NB4 (cell line): ENCODE results near the gene TRERF1.

ENCODE experiments used
- DNase-seq: peaks from one replicate; pipeline ENCODE4 v3.0.0; 2010; ENCODE audit warnings: low read depth
- H3K4me3 ChIP-seq: one replicate; pipeline ENCODE4 v1.5.1; 2011; ENCODE audit warnings: mild to moderate bottlenecking, low read depth, low read length, moderate library complexity
- MAX ChIP-seq: IDR thresholded peaks from 2 replicates; pipeline ENCODE4 v1.6.1; 2011; ENCODE audit warnings: low read depth, low read length
- MYC ChIP-seq: IDR thresholded peaks from 2 replicates; pipeline ENCODE4 v1.6.1; 2011; ENCODE audit warnings: low read depth, low read length
- POLR2A ChIP-seq: IDR thresholded peaks from 2 replicates; pipeline ENCODE4 v1.6.1; 2011; ENCODE audit warnings: mild to moderate bottlenecking; ENCODE audit not compliant: insufficient read length; ENCODE audit errors: extremely low read depth
- TF ChIP-seq, protein P1 (sequence below): IDR thresholded peaks from one replicate; pipeline ENCODE4 v1.5.1; 2012; ENCODE audit warnings: low read depth, low read length

TRERF1 gene

GRCh38 chr6:42190554-42191183, 261.1 kb downstream of the TRERF1 start:
- TF ChIP-seq MYC (no peak), POLR2A (no peak), MAX (no peak)
- TF ChIP-seq, protein P1, sequence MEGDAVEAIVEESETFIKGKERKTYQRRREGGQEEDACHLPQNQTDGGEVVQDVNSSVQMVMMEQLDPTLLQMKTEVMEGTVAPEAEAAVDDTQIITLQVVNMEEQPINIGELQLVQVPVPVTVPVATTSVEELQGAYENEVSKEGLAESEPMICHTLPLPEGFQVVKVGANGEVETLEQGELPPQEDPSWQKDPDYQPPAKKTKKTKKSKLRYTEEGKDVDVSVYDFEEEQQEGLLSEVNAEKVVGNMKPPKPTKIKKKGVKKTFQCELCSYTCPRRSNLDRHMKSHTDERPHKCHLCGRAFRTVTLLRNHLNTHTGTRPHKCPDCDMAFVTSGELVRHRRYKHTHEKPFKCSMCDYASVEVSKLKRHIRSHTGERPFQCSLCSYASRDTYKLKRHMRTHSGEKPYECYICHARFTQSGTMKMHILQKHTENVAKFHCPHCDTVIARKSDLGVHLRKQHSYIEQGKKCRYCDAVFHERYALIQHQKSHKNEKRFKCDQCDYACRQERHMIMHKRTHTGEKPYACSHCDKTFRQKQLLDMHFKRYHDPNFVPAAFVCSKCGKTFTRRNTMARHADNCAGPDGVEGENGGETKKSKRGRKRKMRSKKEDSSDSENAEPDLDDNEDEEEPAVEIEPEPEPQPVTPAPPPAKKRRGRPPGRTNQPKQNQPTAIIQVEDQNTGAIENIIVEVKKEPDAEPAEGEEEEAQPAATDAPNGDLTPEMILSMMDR: no peak
- H3K4me3 ChIP-seq: no peak overlapping the region
- no peak for DNase-seq

DNA sequence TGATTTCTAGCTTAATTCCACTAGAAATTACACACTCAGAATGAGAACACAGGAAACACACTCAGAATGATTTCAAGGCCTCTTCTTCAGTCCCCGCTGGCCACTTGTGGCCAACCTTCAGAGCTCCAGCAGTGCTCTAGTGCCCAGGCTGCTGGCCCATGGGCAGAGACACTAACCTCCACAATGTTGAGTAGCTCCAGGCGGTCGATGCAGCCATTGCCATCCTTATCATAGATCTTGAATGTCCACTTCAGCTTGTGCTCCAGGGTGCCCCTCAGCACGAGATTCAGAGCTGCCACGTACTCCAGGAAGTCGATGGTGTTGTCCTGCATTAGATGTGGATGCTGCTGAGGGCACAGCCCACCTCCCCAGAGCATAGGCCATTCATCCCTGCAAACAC, 263.3 kb downstream of the TRERF1 start:
- TF ChIP-seq MAX (no peak), MYC (no peak), POLR2A (no peak)
- TF ChIP-seq, protein P1: no peak
- no peak overlapping the region for H3K4me3 ChIP-seq
- no peak for DNase-seq

DNA sequence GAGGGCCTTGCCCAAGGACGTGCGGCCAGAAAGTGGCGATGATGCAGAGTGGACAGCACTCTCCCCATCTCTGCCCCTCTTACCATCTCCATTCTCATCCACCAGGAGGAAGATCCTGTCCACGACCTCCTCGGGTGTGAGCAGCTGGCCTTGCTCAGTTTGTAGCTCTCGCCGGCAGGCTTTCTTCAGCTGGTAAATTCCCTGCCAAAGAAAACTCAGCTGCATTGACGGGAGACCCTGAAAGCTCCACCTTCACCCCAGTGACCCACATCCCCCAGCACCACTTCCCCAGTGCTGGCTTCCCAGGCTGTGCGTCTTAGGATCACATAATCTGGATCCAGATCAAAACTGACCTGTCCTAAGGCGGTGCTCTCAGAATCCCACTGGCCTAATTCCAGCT, 266.1 kb downstream of the TRERF1 start:
- TF ChIP-seq, protein P1: no peak
- no peak for TF ChIP-seq MYC
- TF ChIP-seq MAX: no peak
- no peak for TF ChIP-seq POLR2A
- no peak for DNase-seq
- H3K4me3 ChIP-seq: no peak overlapping the region

- H3K4me3 ChIP-seq: no peak overlapping the region
- DNase-seq: no peak
- TF ChIP-seq, protein P1: no peak
- TF ChIP-seq MAX (no peak), POLR2A (no peak), MYC (no peak)
These were observed 267.3 kb downstream of the TRERF1 start for GRCh38 chr6:42184475-42184874.

GRCh38 chr6:42182101-42182500, 269.6 kb downstream of the TRERF1 start:
- no peak for DNase-seq
- H3K4me3 ChIP-seq: no peak overlapping the region
- TF ChIP-seq, protein P1: no peak
- TF ChIP-seq MYC (no peak), MAX (no peak), POLR2A (no peak)

- TF ChIP-seq, protein P1: no peak
- no peak for TF ChIP-seq MAX
- TF ChIP-seq POLR2A: no peak
- no peak for TF ChIP-seq MYC
- DNase-seq: no peak
- no peak overlapping the region for H3K4me3 ChIP-seq
These were observed 271.8 kb downstream of the TRERF1 start for GRCh38 chr6:42179945-42180313.
